Body of pancreas (tissue), 4 donors: ENCODE data around the gene YWHAQ. TPM values are rescaled to one million over a fixed set of nuclear protein-coding genes. Genes with fewer than 3 reads are reported as not detected.

Experiments
- ATAC-seq: fragments of 150-250 bp; one replicate; pipeline ENCODE4 v1.9.1; 2016
- DNase-seq, 4 donors: peaks; one replicate each; pipeline ENCODE4 v3.0.0-alpha.2; 2019
- H3K27ac ChIP-seq, 4 donors: fragments of 200-600 bp; sonication (generic); 1 replicate in 3 of 4; 2 replicates in 1 of 4; pipeline versions ENCODE4 v1.5.1 to v1.6.1; 2016 to 2019; ENCODE audit warnings: mild to moderate bottlenecking in 1 of 4, mixed read lengths in 1 of 4, moderate library complexity in 1 of 4
- H3K27me3 ChIP-seq, 2 donors: fragments of 200-600 bp; sonication (generic); one replicate each; pipeline ENCODE4 v1.6.0; 2016; ENCODE audit warnings: mild to moderate bottlenecking in 1 of 2
- H3K36me3 ChIP-seq, 2 donors: fragments of 200-600 bp; sonication (generic); replicated peaks in 1 of 2; 2 replicates each; pipeline ENCODE4 v1.5.1; 2016; ENCODE audit warnings: low read depth in 2 of 2; ENCODE audit not compliant: insufficient read depth in 1 of 2
- H3K4me1 ChIP-seq: fragments of 200-600 bp; sonication (generic); one replicate; pipeline ENCODE4 v1.6.0; 2016
- H3K4me3 ChIP-seq, 2 donors: fragments of 200-600 bp; sonication (generic); 1 replicate in 1 of 2; 2 replicates in 1 of 2; pipeline ENCODE4 v1.5.1; 2016 to 2019
- H3K9me3 ChIP-seq, 3 donors: fragments of 200-600 bp; sonication (generic); 1 replicate in 2 of 3; 2 replicates in 1 of 3; pipeline ENCODE4 v1.5.1; 2016
- CTCF ChIP-seq, 7 experiments: fragments of 450-650 bp in 4 of 7; fragments of 200-600 bp in 3 of 7; sonication (generic) in 3 of 7; IDR thresholded peaks; one replicate each; pipeline ENCODE4 v1.5.1; 2016 to 2019; ENCODE audit warnings: antibody characterized with exemption in 7 of 7
- POLR2A ChIP-seq, 3 donors: fragments of 450-650 bp; IDR thresholded peaks; one replicate each; pipeline ENCODE4 v1.6.1; 2016; ENCODE audit warnings: antibody characterized with exemption in 3 of 3, mild to moderate bottlenecking in 2 of 3
- WGBS, 2 donors: methylation state at CpG; one replicate each; pipeline ENCODE4 v1.1.5; 2017; 5-methylcytosine and 5-hydroxymethylcytosine counted together
- intact Hi-C: fragments of 100-400 bp; cut with DNase I; formaldehyde crosslinking; loops from one replicate; pipeline ENCODE4 v1.15.1; 2023
- total RNA-seq, 2 donors: library from RNA; depleted of rRNA; stranded (reverse); fragments of >200 nt; gene quantifications; one replicate each; pipeline ENCODE4 v1.1.0, GENCODE V29; 2016

The YWHAQ gene
- total RNA-seq, 2 donors from 2014 or later, result 69.2 to 132 TPM

- peaks cover 25% of the 10 kb centered on the region for H3K4me1 ChIP-seq
- no peaks in the 10 kb centered on the region for H3K27me3 ChIP-seq
- H3K4me3 ChIP-seq, result no peak overlapping the region
- no peak for ATAC-seq
- no peak for DNase-seq
- TF ChIP-seq POLR2A (IDR thresholded peaks at IDR 0.05) (no peak), CTCF (IDR thresholded peaks at IDR 0.05) (no peak)
- no peaks in the 10 kb centered on the region for H3K36me3 ChIP-seq
- intact Hi-C loops, result no loop called here
- WGBS, 2 donors, result 51 to 64% methylated on average over 5 of the region's 5 CpGs
- H3K27ac ChIP-seq, result peak overlapping the region in 2 of 4 donors; percentile 45 to 64
- H3K9me3 ChIP-seq, result no peaks in the 10 kb centered on the region
Measured at GRCh38 chr2:9545502-9545901, 85.3 kb downstream of the YWHAQ start.

- H3K27me3 ChIP-seq, result no peaks in the 10 kb centered on the region
- WGBS, 2 donors, result 49 to 58% methylated on average over 1 of the region's 1 CpG
- H3K27ac ChIP-seq, result peak overlapping the region in 1 of 4 donors; percentile 20
- ATAC-seq (no peak), DNase-seq (no peak)
- no peak overlapping the region for H3K4me3 ChIP-seq
- intact Hi-C loops, result no loop called here
- H3K36me3 ChIP-seq, result no peaks in the 10 kb centered on the region
- H3K9me3 ChIP-seq, result no peaks in the 10 kb centered on the region
- TF ChIP-seq CTCF (IDR thresholded peaks at IDR 0.05) (no peak), POLR2A (IDR thresholded peaks at IDR 0.05) (no peak)
- peaks cover 41% of the 10 kb centered on the region for H3K4me1 ChIP-seq
Measured at GRCh38 chr2:9543557-9543956, 87.2 kb downstream of the YWHAQ start.

GRCh38 chr2:9539531-9539930, 91.3 kb downstream of the YWHAQ start:
- H3K36me3 ChIP-seq, result no peaks in the 10 kb centered on the region
- H3K27me3 ChIP-seq, result no peaks in the 10 kb centered on the region
- peaks cover 31% of the 10 kb centered on the region for H3K4me1 ChIP-seq
- no peaks in the 10 kb centered on the region for H3K9me3 ChIP-seq
- intact Hi-C loops, result no loop called here
- ATAC-seq (peak; percentile 71), DNase-seq (no peak)
- H3K4me3 ChIP-seq, result no peak overlapping the region
- TF ChIP-seq POLR2A (IDR thresholded peaks at IDR 0.05), result no peak
- no peak for TF ChIP-seq CTCF (IDR thresholded peaks at IDR 0.05)
- peak overlapping the region in 3 of 4 donors; percentile 8 to 70 (median 19) for H3K27ac ChIP-seq
- 31 to 37% methylated on average over 5 of the region's 5 CpGs for WGBS, 2 donors

GRCh38 chr2:9538000-9538507, 92.7 kb downstream of the YWHAQ start:
- Histone ChIP-seq H3K36me3 (peaks cover 0 to under 1% of the 10 kb centered on the region in 2 donors), H3K4me3 (no peak overlapping the region), H3K27me3 (no peaks in the 10 kb centered on the region), H3K4me1 (peaks cover 26% of the 10 kb centered on the region), H3K27ac (peak overlapping the region in 1 of 4 donors; percentile 70), H3K9me3 (no peaks in the 10 kb centered on the region)
- DNase-seq (no peak), ATAC-seq (peak; percentile 40)
- WGBS, 2 donors, result 46 to 69% methylated on average over 2 of the region's 2 CpGs
- intact Hi-C loops, result no loop called here
- TF ChIP-seq POLR2A (IDR thresholded peaks at IDR 0.05) (no peak), CTCF (IDR thresholded peaks at IDR 0.05) (no peak)

GRCh38 chr2:9536504-9536903, 94.3 kb downstream of the YWHAQ start:
- intact Hi-C loops, result no loop called here
- H3K4me1 ChIP-seq, result peaks cover 26% of the 10 kb centered on the region
- DNase-seq, result no peak
- H3K4me3 ChIP-seq, result no peak overlapping the region
- TF ChIP-seq POLR2A (IDR thresholded peaks at IDR 0.05), result no peak
- TF ChIP-seq CTCF (IDR thresholded peaks at IDR 0.05), result no peak
- no peaks in the 10 kb centered on the region for H3K27me3 ChIP-seq
- no peaks in the 10 kb centered on the region for H3K9me3 ChIP-seq
- peaks cover 0 to 2% of the 10 kb centered on the region in 2 donors for H3K36me3 ChIP-seq
- no peak for ATAC-seq
- peak overlapping the region in 1 of 4 donors; percentile 34 for H3K27ac ChIP-seq
- WGBS, 2 donors, result 66 to 68% methylated on average over 6 of the region's 6 CpGs
